ENCODE data around the gene CHD9NB.
"Not testable (repeated sequence)": the region's sequence is repeated elsewhere in the genome, so short reads cannot be mapped to it uniquely, and the experiment has no call there.

Gene CHD9NB

GRCh38 chr16:53083119-53083518, 30.4 kb upstream of the CHD9NB start:
- DNase-seq, result no peak

DNA sequence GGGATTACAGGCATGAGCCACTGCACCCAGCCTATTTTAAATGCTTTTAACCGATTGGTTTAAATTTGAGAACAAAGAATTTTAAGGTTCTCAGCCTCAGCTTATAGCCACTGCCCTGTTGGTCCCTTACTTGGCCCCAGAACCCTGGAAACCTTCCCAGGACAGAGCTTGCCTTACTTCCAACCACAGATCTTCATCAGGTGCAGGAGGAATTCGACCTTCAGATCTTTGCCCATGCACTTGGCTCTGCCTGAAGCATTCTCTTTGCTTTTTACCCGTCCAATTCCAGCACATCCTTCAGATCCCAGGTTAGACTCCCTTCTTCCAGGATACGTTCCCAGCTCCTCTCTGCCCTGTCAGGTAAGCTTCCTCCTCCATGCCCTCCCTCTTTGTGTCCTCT, 29.8 kb upstream of the CHD9NB start:
- DNase-seq, result no peak

DNA sequence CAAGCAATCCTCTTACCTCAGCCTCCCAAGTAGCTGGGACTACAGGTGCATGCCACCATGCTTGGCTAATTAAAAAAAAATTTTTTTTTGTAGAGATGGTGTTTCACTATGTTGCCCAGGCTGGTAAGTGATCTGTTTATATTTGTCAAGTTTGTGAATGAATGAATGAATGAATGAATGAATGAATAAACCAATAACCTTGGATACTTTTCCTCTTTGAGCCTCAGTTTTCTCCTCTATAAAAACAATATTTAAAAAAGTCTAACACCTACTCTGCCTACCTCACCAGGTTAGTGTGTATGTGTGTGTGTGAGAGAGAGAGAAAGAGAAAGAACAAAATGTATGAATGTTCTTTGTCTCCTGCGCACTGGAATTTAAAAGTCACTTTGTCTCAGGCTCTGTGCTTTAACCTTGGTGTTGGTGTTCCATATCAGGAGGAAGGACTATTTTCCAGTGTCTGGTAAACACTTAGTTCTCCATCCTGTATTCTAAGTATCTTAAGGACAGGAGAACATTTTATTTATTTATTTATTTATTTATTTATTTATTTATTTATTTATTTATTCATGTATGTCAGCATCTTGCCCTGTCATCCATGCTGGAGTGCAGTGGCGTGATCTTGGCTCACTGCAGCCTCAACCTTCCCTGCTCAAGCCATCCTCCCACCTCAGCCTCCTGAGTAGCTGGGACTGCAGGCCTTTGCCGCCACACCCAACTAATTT, 29.1 kb upstream of the CHD9NB start:
- no peak for DNase-seq

GRCh38 chr16:53081032-53081424, 28.3 kb upstream of the CHD9NB start:
- DNase-seq, result no peak

- DNase-seq, result no peak
Observed at GRCh38 chr16:53080345-53081031, 27.8 kb upstream of the CHD9NB start.

GRCh38 chr16:53078765-53079485, 26.2 kb upstream of the CHD9NB start:
- DNase-seq, result no peak

- DNase-seq, result no peak
Observed at GRCh38 chr16:53078247-53078646, 25.6 kb upstream of the CHD9NB start.

DNA sequence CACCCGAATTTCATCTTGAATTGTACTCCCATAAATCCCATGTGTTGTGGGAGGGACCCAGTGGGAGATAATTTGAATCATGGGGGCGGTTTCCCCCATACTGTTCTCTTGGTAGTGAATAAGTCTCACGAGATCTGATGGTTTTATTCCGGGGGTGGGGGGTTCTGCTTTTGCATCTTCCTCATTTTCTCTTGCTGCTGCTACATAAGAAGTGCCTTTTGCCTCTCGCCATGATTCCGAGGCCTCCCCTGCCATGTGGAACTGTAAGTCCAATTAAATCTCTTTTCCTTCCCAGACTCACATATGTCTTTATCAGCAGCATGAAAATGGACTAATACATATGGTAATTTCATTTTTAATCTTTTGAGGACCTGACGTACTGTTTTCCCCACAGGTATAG, 22.8 kb upstream of the CHD9NB start:
- DNase-seq, result not testable (repeated sequence)

DNA sequence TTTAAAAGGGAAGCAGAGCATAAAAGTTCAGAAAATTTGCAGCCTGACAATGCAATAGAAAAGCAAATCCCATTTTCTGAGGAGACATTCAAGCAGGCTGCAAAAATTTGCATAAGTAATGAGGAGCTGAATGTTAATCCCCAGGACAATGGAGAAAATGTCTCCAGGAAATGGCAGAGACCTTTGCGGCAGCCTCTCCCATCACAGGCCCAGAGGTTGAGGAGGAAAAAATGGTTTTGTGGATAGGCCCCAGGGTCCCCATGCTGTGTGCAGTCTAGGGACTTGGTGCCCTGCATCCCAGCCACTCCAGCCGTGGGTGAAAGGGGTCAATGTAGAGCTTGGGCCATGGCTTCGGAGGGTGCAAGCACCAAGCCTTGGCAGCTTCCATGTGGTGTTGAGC, 21.6 kb upstream of the CHD9NB start:
- not testable (repeated sequence) for DNase-seq

DNA sequence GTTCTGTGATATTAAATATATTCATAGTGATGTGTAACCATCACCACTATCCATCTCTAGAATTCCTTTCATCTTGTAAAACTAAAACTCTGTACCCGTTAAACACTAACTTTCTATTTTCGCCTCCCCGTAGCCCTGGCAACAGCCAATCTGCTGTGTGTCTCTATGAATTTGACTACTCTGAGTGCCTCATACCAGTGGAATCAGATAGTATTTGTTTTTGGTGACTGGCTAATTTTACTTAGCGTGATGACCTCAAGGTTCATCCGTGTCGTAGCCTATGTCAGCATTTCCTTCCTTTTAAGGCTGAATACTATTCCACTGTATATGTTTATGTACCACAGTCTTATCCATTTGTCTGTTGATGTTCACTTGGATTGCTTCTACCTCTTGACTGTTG, 20.3 kb upstream of the CHD9NB start:
- DNase-seq, result no peak

- no peak for DNase-seq
Observed at GRCh38 chr16:53071748-53072301, 19.1 kb upstream of the CHD9NB start.

- DNase-seq, result no peak
Observed at GRCh38 chr16:53069772-53070171, 17.1 kb upstream of the CHD9NB start.

DNA sequence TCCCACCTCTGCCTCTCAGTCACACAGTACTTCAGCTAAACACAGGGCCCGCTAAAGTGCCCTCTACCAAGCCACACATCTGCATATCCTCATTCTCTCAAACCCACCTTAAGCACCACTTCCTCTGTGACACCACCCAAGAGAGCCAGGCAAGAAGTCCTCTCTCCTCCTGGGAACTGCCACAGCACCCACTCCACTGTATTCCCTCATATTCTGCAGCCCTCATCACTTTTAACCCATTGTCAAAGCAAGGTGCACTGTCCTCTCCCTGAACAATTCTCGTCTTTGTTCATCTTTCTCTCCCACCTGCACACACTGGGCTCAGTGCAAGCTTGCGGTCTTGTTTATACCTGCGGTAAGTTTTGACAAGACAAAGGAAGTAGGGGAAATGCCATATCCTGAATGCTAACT, 15.7 kb upstream of the CHD9NB start:
- no peak for DNase-seq

DNA sequence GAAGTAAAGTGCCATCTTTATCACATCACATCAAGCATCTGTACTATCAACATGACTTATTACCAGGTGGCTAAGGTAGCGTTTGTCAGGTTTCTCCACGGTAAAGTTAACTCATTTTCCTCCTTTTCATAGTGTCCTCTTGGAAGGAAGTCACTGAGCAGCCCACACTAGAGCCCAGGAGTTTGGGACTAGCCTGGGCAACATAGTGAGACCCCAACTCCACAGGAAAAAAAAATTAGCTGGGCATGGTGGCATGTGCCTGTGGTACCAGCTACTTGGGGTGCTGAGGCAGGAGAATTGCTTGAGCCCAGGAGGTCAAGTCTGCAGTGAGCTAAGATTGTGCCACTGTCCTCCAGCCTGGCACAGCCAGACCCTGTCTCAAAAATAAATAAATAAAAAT, 15.0 kb upstream of the CHD9NB start:
- no peak for DNase-seq

- no peak for DNase-seq
Observed at GRCh38 chr16:53065461-53066061, 12.9 kb upstream of the CHD9NB start.

DNA sequence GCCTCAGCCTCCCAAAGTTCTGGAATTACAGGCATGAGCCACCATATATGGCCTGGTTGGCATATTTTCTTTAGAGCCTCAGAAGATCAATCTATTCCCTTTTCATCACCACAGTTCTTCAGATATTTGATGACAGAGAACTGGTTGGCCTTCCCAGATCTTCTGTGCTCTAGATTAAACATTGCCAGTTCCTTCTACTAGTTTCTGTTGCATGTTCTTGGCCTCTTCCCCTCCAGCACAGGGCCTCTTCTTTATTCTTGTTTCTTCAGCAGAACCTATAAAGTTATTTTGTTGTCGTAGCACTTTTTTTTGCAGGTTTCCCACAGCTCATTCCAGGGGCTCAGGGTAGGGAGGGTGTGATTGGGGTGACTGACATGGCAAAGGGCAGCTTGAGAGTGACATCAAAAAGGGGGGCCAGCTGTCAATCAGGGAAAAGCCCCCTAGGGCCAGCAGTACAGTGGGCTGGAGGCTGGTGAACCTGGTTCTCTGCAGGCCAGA, 11.4 kb upstream of the CHD9NB start:
- DNase-seq, result no peak

- no peak for DNase-seq
Observed at GRCh38 chr16:53061701-53062159, 9.0 kb upstream of the CHD9NB start.

GRCh38 chr16:53061256-53061655, 8.6 kb upstream of the CHD9NB start:
- no peak for DNase-seq

GRCh38 chr16:53059672-53060071, 7.0 kb upstream of the CHD9NB start:
- no peak for DNase-seq

DNA sequence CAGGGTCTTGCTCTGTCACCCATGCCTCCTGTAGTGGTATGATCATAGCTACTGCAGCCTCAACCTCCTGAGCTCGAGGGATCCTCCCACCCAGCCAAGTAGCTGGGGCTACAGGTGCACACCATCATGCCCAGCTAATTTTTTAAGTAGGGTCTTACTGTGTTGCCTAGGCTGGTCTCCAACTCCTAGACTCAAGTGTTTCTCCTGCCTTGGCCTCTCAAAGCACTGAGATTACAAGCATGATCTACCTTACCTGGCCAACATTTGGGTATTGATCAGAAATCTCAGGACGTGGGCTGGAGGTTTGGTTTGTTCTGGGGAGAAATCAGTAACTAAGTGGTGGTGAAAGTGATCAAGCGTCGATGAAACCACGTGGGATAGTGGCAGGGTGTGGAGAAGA, 6.2 kb upstream of the CHD9NB start:
- no peak for DNase-seq

GRCh38 chr16:53058441-53058840, 5.7 kb upstream of the CHD9NB start:
- DNase-seq, result no peak

DNA sequence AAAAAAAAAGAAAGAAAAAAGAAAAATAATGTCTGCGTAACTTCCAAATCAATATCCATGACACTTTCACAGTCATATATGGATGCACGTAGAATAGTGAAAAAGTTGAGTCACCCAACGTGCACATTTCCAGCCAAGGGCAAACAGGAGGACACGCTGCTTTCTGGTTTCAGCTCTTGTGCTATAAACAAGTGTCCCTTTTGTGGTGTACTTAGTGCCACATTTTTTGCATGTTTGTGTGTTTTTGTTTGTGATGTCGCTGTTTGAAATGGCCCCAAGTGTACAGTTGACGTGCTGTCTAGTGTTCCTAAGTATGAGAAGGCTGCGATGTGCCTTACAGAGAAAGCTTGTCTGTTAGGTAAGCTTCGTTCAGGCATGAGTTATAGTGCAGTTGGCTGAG, 5.0 kb upstream of the CHD9NB start:
- DNase-seq, result no peak

GRCh38 chr16:53056392-53056881, 3.7 kb upstream of the CHD9NB start:
- no peak for DNase-seq
